Endothelial cell of umbilical vein (primary cell): ENCODE measurements around the gene SLFNL1. TPM values are rescaled to one million over a fixed set of nuclear protein-coding genes. Genes with fewer than 3 reads are reported as not detected.

Experiments used
- BruUV-seq: library from RNA; stranded (reverse); fragments of 400-500 nt; replicated peaks from 2 replicates; lab custom pipeline; 2021; lab: Mats Ljungman, UMichigan
- CTCF ChIA-PET: fragments of 300-600, 350-600 bp; sonication (Branson Sonifier 250); formaldehyde crosslinking; loops from one replicate; lab custom pipeline; 2021; ENCODE audit warnings: antibody characterized with exemption, inconsistent platforms; lab: Charles Lee
- POLR2A ChIA-PET: fragments of 300-600, 350-600 bp; sonication (Branson Sonifier 250); formaldehyde crosslinking; loops from one replicate; lab custom pipeline; 2021; ENCODE audit warnings: antibody characterized with exemption, inconsistent platforms; lab: Charles Lee
- DNase-seq: peaks from one replicate; pipeline ENCODE4 v3.0.0-alpha.2; 2011; ENCODE audit warnings: low read depth, low spot score
- FAIRE-seq: peaks from 2 replicates; lab custom pipeline; 2011; peaks lifted over from hg19 to GRCh38; lab: Jason Lieb, UNC
- H2AFZ ChIP-seq: 2 replicates; pipeline ENCODE4 v1.6.0; 2012; ENCODE audit warnings: low read depth, low read length, control low read depth, inconsistent platforms
- H3K27ac ChIP-seq: 2 replicates; pipeline ENCODE4 v1.5.1; 2011; ENCODE audit warnings: low read depth, mild to moderate bottlenecking, control low read depth, low read length, moderate library complexity; ENCODE audit not compliant: insufficient read depth
- H3K27me3 ChIP-seq, 2 experiments: 2 replicates each; pipeline versions ENCODE4 v1.6.0 to v1.6.1; 2011; ENCODE audit warnings: low read length in 2 of 2, mixed read lengths in 1 of 2; ENCODE audit not compliant: control insufficient read depth in 2 of 2, insufficient read depth in 2 of 2
- H3K36me3 ChIP-seq, 2 experiments: 2 replicates in 1 of 2; 3 replicates in 1 of 2; pipeline ENCODE4 v1.5.1; 2011; ENCODE audit warnings: low read length in 2 of 2, mild to moderate bottlenecking in 1 of 2, moderate library complexity in 1 of 2; ENCODE audit not compliant: control insufficient read depth in 2 of 2, insufficient read depth in 2 of 2; ENCODE audit errors: extremely low read depth in 1 of 2
- H3K4me1 ChIP-seq: 3 replicates; pipeline ENCODE4 v1.5.1; 2011; ENCODE audit warnings: mild to moderate bottlenecking, low read length; ENCODE audit not compliant: control insufficient read depth, insufficient read depth; ENCODE audit errors: extremely low read depth
- H3K4me2 ChIP-seq: 2 replicates; pipeline ENCODE4 v1.6.1; 2011; ENCODE audit warnings: low read length, control low read depth, mixed read lengths; ENCODE audit not compliant: insufficient read depth
- H3K4me3 ChIP-seq, 3 experiments: fragments of 200-600 bp in 1 of 3; sonication (generic), shearing (Covaris generic) in 1 of 3; replicated peaks in 1 of 3; 2 replicates each; pipeline ENCODE4 v1.5.1; 2011 to 2016; ENCODE audit warnings: control low read depth in 3 of 3, low read length in 3 of 3, mild to moderate bottlenecking in 2 of 3, inconsistent platforms in 1 of 3, low read depth in 1 of 3, moderate library complexity in 1 of 3; ENCODE audit not compliant: insufficient read depth in 1 of 3
- H3K79me2 ChIP-seq: 2 replicates; pipeline ENCODE4 v1.6.0; 2012; ENCODE audit warnings: low read length, inconsistent platforms; ENCODE audit not compliant: control insufficient read depth, insufficient read depth
- H3K9ac ChIP-seq: replicated peaks from 2 replicates; pipeline ENCODE3; 2011; ENCODE audit warnings: low read length, control low read depth; ENCODE audit not compliant: insufficient read depth; ENCODE audit errors: extremely low read depth
- H3K9me1 ChIP-seq: replicated peaks from 3 replicates; pipeline ENCODE4 v1.6.0; 2011; ENCODE audit warnings: mild to moderate bottlenecking, low read length; ENCODE audit not compliant: control insufficient read depth, insufficient read depth; ENCODE audit errors: extremely low read depth
- H3K9me3 ChIP-seq: replicated peaks from 2 replicates; pipeline ENCODE4 v1.5.1; 2012; ENCODE audit warnings: low read length, inconsistent platforms; ENCODE audit not compliant: control insufficient read depth, insufficient read depth
- H4K20me1 ChIP-seq: replicated peaks from 2 replicates; pipeline ENCODE3; 2011; ENCODE audit warnings: mild to moderate bottlenecking, low read length; ENCODE audit not compliant: control insufficient read depth, insufficient read depth; ENCODE audit errors: extremely low read depth
- EZH2 ChIP-seq: IDR thresholded peaks from 2 replicates; pipeline ENCODE4 v1.6.1; 2012; ENCODE audit warnings: borderline replicate concordance, low read depth, mild to moderate bottlenecking, moderate library complexity, low read length, inconsistent platforms; ENCODE audit not compliant: severe bottlenecking
- FOS ChIP-seq: IDR thresholded peaks from 2 replicates; pipeline ENCODE4 v1.6.1; 2011; ENCODE audit warnings: mild to moderate bottlenecking, low read length, moderate library complexity, borderline replicate concordance; ENCODE audit not compliant: insufficient read depth
- GATA2 ChIP-seq: IDR thresholded peaks from 2 replicates; pipeline ENCODE4 v1.7.0; 2011; ENCODE audit warnings: low read depth, mild to moderate bottlenecking, moderate library complexity, mixed read lengths, low read length; ENCODE audit not compliant: insufficient read length, insufficient read depth
- JUN ChIP-seq: IDR thresholded peaks from 2 replicates; pipeline ENCODE4 v1.6.1; 2011; ENCODE audit warnings: borderline replicate concordance, low read depth; ENCODE audit not compliant: insufficient read length, insufficient read depth
- MYC ChIP-seq: IDR thresholded peaks from one replicate; pipeline ENCODE4 v1.6.1; 2011; ENCODE audit warnings: mild to moderate bottlenecking, low read depth, low read length
- POLR2A ChIP-seq: IDR thresholded peaks from 2 replicates; pipeline ENCODE4 v1.6.1; 2012; ENCODE audit warnings: low read depth, mild to moderate bottlenecking, control low read depth, low read length
- POLR2AphosphoS5 ChIP-seq: IDR thresholded peaks from 2 replicates; pipeline ENCODE4 v1.6.1; 2012; ENCODE audit warnings: low read depth, mild to moderate bottlenecking, control low read depth, low read length, moderate library complexity; ENCODE audit not compliant: insufficient read depth
- dilution Hi-C: fragments of 300-500 bp; cut with MboI; formaldehyde crosslinking; loops from one replicate; pipeline ENCODE4 v1.15.0; 2019; ENCODE audit warnings: low sequenced_read_pairs; ENCODE audit not compliant: extremely low pct_ligation_motif_present
- intact Hi-C: fragments of 100-400 bp; cut with micrococcal nuclease; formaldehyde crosslinking; loops from one replicate; pipeline ENCODE4 v1.10.0; 2022
- polyA plus RNA-seq, 4 experiments: library from polyadenylated mRNA; depleted of rRNA in 3 of 4; stranded (reverse) in 3 of 4; unstranded in 1 of 4; fragments of >200 nt; gene quantifications; 2 replicates each; pipeline versions ENCODE4 v1.2.1 to v1.2.3, GENCODE V29; 2011 to 2012; ENCODE audit warnings: missing spikeins in 1 of 4
- total RNA-seq: library from RNA; stranded (reverse); gene quantifications from 2 replicates; pipeline ENCODE4 v1.2.3, GENCODE V29; 2021
- TF ChIP-seq, protein P1 (sequence below): IDR thresholded peaks from 2 replicates; pipeline ENCODE4 v1.6.1; 2011; ENCODE audit not compliant: insufficient read depth, insufficient read length
- TF ChIP-seq, protein P2 (sequence below), 2 donors: IDR thresholded peaks; 1 replicate in 1 of 2; 2 replicates in 1 of 2; pipeline ENCODE4 v1.5.1; 2011; ENCODE audit warnings: low read length in 2 of 2, mild to moderate bottlenecking in 2 of 2, moderate library complexity in 2 of 2, control low read depth in 1 of 2, inconsistent platforms in 1 of 2, low read depth in 1 of 2; ENCODE audit not compliant: insufficient read depth in 1 of 2; ENCODE audit errors: extremely low read depth in 1 of 2

The SLFNL1 gene
- total and polyA plus RNA-seq, 2 donors (not counting 3 experiments of a cell fraction or from before 2014, with no cell fraction given), result 0.14 to 0.29 TPM

DNA sequence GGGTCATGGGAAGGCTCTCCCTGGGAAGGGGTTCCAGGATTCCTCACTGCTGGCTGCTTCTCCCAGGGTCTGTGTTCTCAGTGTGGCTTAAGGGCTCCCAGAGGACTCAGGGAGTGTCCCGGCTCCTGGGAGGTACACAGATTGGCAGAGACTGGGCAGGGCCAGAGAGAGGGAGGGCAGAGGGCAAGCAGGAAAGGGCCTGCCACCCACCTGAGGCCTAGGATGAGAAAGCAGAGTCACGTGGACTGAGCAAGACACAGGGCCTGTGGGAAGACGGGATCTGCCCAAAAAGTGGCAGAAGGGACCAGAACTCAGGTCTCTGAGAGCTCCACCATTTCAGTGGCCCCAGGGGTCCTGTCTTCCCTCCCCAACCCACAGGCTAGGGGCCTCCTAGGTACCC, 871 bp downstream of the SLFNL1 start:
- dilution Hi-C loops (no loop called here), intact Hi-C loops (loop anchor here (5.0 kb wide), 1 partner anchor 412 kb away; no protein-coding TSS in a partner anchor)
- Histone ChIP-seq H3K9me1 (no peaks in the 10 kb centered on the region), H3K79me2 (no peaks in the 10 kb centered on the region), H2AFZ (no peak overlapping the region), H3K4me3 (no peak overlapping the region), H3K4me2 (no peak overlapping the region), H3K27me3 (no peaks in the 10 kb centered on the region), H3K9ac (no peak overlapping the region), H3K36me3 (peaks cover 0 to 14% of the 10 kb centered on the region in 2 experiments), H3K9me3 (no peaks in the 10 kb centered on the region), H4K20me1 (no peaks in the 10 kb centered on the region), H3K27ac (no peak overlapping the region), H3K4me1 (peaks cover 23% of the 10 kb centered on the region)
- TF ChIP-seq, protein P1, sequence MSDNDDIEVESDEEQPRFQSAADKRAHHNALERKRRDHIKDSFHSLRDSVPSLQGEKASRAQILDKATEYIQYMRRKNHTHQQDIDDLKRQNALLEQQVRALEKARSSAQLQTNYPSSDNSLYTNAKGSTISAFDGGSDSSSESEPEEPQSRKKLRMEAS, result no peak
- TF ChIP-seq JUN (no peak), EZH2 (no peak), MYC (no peak), GATA2 (no peak), POLR2AphosphoS5 (no peak), POLR2A (no peak), FOS (no peak)
- TF ChIP-seq, protein P2, sequence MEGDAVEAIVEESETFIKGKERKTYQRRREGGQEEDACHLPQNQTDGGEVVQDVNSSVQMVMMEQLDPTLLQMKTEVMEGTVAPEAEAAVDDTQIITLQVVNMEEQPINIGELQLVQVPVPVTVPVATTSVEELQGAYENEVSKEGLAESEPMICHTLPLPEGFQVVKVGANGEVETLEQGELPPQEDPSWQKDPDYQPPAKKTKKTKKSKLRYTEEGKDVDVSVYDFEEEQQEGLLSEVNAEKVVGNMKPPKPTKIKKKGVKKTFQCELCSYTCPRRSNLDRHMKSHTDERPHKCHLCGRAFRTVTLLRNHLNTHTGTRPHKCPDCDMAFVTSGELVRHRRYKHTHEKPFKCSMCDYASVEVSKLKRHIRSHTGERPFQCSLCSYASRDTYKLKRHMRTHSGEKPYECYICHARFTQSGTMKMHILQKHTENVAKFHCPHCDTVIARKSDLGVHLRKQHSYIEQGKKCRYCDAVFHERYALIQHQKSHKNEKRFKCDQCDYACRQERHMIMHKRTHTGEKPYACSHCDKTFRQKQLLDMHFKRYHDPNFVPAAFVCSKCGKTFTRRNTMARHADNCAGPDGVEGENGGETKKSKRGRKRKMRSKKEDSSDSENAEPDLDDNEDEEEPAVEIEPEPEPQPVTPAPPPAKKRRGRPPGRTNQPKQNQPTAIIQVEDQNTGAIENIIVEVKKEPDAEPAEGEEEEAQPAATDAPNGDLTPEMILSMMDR (IDR thresholded peaks at IDR 0.05; ENCODE audit: extremely low read depth in 1 of 2, insufficient read depth in 1 of 2, low read depth in 1 of 2, low read length in 2 of 2), result no peak
- ChIA-PET CTCF (interaction anchor here (1.4 to 4.4 kb wide), 2 partner anchors 10 to 17 kb away, joined by 4 to 19 read pairs; no protein-coding TSS in a partner anchor), POLR2A (no interaction called here)
- no peak for DNase-seq
- no peak for FAIRE-seq
- no TSS peak for BruUV-seq
